Right kidney (tissue), 1 donor: ENCODE measurements around the gene CENPU.

ENCODE experiments used
- DNase-seq: peaks from one replicate; pipeline ENCODE4 v3.0.0-alpha.2; 2016

The CENPU gene

DNA sequence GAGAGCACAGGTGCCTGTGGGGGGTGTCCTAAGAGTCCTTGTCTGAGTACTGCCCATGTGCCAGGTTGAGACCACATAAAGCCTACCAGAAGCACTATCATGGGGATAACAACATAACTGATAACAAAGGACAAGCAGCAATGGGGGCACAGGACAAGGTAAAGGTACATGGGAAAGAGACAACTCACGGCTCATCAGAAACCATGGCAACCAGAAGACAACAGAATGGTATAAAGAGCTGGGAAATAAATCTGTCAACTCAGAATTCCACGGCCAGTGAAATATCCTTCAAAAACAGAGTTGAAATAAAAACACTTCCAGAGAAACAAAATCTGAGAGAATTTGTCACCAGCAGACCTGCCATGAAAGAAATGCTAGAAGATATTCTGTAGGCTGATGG lies 20.0 kb downstream of the CENPU start:
- DNase-seq = no peak

- DNase-seq = no peak
Observed at GRCh38 chr4:184712322-184712721, 21.6 kb downstream of the CENPU start.

GRCh38 chr4:184706453-184706852 lies 27.4 kb downstream of the CENPU start:
- DNase-seq = no peak

GRCh38 chr4:184705692-184706091 lies 28.2 kb downstream of the CENPU start:
- DNase-seq = no peak

GRCh38 chr4:184702114-184702513 lies 31.8 kb downstream of the CENPU start:
- DNase-seq = no peak

- no peak for DNase-seq
Observed at GRCh38 chr4:184699941-184700340, 34.0 kb downstream of the CENPU start.

DNA sequence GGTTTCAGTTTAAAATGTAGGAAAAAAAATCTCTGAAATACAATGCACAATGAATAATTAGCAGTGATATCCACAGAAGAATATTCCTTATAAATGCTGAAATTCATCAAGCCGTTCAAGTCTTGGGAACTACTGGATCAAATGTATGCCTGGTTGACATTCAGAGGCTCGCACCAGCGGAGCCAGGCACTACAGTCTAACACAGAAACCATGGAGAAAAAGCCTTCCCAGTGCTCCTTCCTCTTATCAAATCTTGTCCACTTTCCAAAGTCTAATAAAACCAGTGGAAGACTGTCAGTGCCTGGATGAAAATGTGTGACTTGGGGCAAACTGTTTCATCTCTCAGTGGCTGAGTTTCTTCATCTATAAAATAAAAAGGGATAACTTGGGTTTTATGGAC lies 35.9 kb downstream of the CENPU start:
- DNase-seq = no peak

DNA sequence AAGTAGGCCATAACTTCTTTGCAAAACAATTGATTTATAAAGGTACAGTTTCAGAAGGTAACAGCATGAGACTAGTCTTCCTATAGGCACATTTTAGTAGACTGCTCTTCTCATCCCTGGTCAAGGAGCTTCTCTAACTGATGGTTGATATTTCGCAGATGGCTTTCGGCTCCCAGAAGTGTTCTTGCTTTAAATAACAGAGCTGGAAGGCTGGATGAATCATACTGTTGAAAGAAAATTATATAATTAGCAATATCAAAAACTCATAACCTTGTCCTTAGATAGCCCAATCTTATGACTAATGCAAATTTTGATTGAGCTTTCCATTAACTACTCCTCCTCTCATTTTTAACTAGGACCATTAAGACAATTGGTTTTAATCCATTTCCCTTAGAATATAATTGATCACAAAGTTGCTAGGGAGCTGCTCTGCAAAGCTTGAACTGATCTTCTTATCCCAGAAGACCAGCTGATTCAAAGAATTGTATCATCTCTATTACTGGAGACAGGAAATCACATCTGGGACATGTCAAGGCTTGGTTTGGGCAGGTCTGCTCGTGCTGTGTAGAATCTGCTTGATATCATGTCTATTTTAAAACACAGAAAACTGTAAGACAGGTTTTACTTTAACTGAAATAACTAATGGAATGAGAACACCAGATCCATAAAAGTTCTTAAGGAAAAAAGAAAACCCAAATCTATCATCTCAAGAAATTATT lies 38.6 kb downstream of the CENPU start:
- no peak for DNase-seq

GRCh38 chr4:184694412-184694956 lies 39.4 kb downstream of the CENPU start:
- DNase-seq = no peak

- DNase-seq = no peak
Observed at GRCh38 chr4:184693056-184693455, 40.8 kb downstream of the CENPU start.

- no peak for DNase-seq
Observed at GRCh38 chr4:184689681-184690080, 44.2 kb downstream of the CENPU start.

DNA sequence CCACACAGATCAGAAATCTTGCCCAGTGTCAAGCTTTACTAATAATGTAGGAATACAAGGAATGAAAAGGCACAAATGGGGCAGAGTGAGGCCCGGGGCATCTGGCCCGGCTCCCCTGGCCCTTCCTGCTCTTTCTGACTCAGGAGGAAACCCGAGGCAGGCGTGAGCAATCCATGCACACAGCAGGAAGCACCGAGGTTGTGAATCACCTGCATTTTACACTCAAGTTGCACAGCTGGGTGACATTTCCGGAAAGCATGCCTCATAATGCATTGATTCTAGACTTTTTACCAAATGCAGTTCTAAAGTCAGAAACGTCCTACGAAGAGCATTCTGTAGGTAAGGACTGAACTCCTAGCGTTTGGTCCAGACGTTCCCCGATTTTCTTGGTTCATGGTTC lies 45.4 kb downstream of the CENPU start:
- no peak for DNase-seq

DNA sequence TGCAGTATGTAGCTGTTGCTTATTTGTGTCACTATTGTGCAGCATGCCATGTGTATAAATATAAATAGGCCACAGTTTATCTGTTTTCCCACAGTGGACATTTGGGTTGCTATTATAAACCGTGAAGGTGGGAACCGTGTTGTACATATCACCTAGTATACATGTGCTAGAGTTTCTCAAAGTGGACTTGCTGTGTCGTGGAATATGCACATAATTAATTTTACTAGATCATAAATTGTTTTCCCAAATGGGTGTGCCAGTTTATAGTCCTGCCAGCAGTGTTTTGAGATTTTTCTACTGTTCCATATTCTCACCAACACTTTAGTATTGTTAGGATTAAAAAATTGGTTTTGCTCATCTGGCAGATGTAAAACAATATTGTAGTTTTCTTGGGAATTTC lies 45.9 kb downstream of the CENPU start:
- no peak for DNase-seq

GRCh38 chr4:184684491-184685189 lies 49.3 kb downstream of the CENPU start:
- DNase-seq = no peak

DNA sequence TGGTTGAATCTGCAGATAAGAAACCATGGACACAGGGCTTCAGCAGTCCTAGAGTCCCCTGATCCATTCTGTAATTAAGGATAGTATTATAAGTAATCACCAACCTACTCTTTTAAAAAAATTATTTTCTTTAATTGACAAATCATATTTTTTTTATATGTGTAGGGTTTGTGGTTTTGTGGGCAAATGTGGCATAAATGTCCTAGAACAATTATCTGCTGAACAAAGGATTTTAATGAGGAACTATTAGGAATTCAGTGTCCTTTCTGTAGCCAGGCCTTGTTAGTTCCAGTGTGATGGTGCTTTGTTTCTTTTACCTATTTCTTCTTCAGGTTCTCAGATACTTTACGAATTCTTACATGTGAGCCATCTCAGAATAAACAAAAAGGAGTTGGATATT lies 52.0 kb downstream of the CENPU start:
- no peak for DNase-seq

GRCh38 chr4:184680698-184681097 lies 53.2 kb downstream of the CENPU start:
- DNase-seq = no peak

DNA sequence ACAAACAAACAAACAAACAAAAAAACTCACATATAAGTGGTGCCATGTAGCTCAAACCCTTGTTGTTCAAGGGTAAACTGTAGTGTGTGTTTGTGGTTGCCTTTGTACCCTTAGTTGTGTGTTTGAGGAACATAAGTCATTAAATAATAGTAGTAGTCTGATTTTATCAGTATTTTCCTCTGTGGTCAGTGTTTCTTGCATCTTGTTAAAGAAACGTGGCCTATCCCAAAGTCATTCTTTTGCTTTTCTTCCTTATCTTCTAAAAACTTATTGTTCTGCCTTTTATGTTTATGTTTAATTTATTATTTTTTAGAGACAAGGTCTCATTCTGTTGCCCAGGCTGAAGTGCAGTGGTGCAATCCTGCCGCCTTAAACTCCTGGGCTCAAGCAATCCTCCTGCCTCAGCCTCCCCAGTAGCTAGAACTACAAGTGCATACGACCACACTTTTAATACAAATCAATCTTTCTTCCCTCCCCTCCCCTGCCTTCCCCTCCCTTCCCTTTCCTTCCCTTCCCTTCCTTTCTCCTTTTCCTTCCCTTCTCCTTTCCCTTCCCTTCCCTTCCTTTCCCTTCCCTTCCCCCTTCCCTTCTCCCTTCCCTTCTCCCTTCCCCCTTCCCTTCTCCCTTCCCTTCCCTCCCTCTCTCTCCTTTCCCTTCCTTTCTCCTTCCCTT lies 57.9 kb downstream of the CENPU start:
- DNase-seq = no peak

DNA sequence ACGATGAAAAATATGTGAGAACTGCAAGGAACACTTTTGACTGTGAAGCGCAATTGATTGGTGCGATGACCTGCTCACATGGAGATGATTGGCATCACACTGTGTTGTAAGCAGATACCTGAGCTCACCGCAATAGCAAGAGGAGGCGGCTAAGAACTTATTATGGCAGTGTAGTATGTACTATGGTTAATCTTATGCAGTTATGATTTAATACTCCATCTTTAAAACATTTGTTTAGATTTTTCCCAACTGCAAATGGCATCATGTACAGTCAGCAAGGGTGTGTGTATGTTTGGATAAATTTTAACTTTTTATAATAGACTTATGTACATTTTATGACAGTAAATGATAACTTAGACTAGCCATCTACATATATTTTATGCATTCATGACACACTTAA lies 58.9 kb downstream of the CENPU start:
- DNase-seq = no peak

DNA sequence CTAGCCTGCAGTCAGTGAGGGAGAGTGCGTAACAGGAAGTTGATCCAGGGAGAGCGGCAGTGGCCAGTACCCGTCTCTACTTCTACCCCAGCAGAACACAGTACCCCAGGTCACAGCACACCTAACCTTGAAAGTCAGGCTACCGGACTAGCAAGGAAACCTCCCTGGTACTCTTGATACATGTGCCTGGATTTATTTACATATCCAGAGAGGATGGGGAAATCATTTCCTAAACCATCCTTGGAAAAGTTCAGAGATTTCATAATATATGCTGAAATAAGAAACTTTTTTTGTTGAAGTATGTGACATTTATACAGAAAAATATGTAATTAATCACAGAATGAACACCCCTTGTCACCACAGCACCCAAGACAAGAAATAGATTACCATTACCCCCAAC lies 59.9 kb downstream of the CENPU start:
- no peak for DNase-seq

DNA sequence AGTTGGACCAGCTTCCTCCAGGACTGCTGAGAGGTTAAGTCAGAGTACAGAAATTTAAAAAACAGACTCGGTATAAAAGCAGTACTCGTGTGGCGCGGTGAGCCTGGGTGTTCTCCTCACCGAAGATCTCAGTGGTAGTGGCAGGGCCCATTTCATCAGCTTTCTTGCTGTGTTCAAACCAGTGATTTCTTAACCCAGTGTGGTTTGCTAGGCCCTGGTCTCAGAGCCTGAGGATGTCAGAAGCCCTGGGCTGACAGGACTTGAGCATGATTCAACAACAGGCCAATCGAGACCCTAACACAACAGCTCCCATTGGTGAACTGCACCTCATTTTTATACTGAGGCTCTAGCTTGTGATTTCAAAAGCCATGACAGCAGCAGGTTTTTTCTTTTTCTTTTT lies 61.2 kb downstream of the CENPU start:
- DNase-seq = no peak

GRCh38 chr4:184671101-184671500 lies 62.8 kb downstream of the CENPU start:
- DNase-seq = no peak

GRCh38 chr4:184669251-184669650 lies 64.6 kb downstream of the CENPU start:
- DNase-seq = no peak

DNA sequence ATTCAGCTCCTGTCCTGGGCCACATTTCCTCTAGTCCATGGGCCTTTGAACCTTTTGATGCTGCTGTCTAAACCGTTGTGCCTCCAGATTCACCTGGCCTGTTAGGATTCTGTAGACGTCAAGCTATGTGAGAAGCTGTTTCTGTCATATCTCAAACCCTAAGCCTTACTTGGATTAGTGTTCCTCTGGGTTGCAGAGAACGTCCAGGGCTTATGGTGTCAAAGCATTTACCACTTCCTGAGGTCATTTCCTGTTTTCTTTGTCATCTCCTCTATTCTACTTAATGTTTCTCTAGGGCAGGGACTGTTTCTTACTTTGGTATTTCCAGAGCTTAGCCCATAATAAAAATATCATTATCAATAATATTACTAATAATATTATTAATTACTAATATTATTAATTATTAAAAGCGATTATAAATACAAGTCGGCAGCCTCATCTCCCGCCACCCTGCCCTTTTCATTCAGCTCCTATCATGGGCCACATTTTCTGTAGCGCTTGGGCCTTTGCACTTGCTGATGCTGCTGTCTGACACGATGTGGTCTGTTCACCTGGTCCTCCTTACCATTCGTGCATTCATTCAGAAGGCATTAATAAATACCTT lies 65.3 kb downstream of the CENPU start:
- no peak for DNase-seq
